Muscle layer of duodenum (tissue), 2 donors: ENCODE data around the gene KRT83.

Experiments
- H3K27ac ChIP-seq: one replicate; pipeline ENCODE4 v1.7.0; 2013; ENCODE audit warnings: mild to moderate bottlenecking, low read length
- H3K27me3 ChIP-seq: one replicate; pipeline ENCODE4 v1.7.0; 2013; ENCODE audit warnings: low read depth, mild to moderate bottlenecking, control low read depth, low read length
- H3K36me3 ChIP-seq, 2 donors: one replicate each; pipeline ENCODE4 v1.7.0; 2013; ENCODE audit warnings: low read length in 2 of 2, control low read depth in 1 of 2, mild to moderate bottlenecking in 1 of 2; ENCODE audit not compliant: insufficient read depth in 2 of 2, control insufficient read depth in 1 of 2
- H3K4me1 ChIP-seq, 2 donors: one replicate each; pipeline ENCODE4 v1.7.0; 2013; ENCODE audit warnings: low read length in 2 of 2, mild to moderate bottlenecking in 2 of 2, control low read depth in 1 of 2, moderate library complexity in 1 of 2; ENCODE audit not compliant: insufficient read depth in 2 of 2, control insufficient read depth in 1 of 2
- H3K4me3 ChIP-seq, 2 donors: one replicate each; pipeline ENCODE4 v1.7.0; 2013; ENCODE audit warnings: low read length in 2 of 2, low read depth in 1 of 2, mild to moderate bottlenecking in 1 of 2
- H3K9me3 ChIP-seq, 2 donors: one replicate each; pipeline ENCODE4 v1.7.0; 2013; ENCODE audit warnings: low read length in 2 of 2, control low read depth in 1 of 2, mild to moderate bottlenecking in 1 of 2; ENCODE audit not compliant: control insufficient read depth in 1 of 2
- donor health status: healthy.

The KRT83 gene

DNA sequence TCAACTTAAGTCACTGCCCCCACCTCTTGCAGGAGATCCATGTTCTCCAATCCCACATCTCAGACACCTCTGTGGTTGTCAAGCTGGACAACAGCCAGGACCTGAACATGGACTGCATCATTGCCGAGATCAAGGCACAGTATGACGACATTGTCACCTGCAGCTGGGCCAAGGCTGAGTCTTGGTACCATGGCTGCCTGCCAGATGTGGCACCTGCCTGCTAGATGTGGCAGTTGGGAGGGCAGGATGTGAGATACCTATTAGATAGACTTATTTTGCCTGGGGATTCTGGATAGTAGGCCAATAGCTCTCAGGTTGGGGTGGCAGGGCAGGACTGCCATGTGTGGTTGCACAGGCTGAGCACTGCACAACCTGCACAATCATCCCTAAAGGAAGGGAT is 54.7 kb downstream of the KRT83 start:
- Histone ChIP-seq H3K4me3 (no peak overlapping the region), H3K27ac (no peak overlapping the region), H3K9me3 (no peaks in the 10 kb centered on the region), H3K4me1 (no peaks in the 10 kb centered on the region), H3K27me3 (no peaks in the 10 kb centered on the region), H3K36me3 (no peaks in the 10 kb centered on the region)

DNA sequence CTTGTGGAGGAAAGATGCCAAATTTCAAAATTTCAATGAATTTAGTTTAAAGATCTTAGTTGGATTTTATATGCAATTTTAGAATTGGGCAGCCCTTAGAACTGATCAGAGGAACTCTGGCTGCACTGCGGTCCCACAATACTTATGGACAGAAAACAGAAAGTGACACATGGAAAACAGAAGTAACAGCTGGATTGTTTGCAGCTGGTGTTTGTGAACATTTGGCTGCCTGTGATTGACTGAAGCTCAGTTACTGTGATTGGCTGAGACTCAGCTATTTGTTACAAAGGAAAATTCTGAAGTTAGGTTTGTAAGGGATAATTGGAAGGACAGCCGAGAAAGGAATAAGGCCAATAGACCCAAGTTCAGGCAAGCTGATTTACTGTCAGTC is 56.8 kb downstream of the KRT83 start:
- Histone ChIP-seq H3K4me1 (no peaks in the 10 kb centered on the region), H3K27ac (no peak overlapping the region), H3K4me3 (no peak overlapping the region), H3K27me3 (peaks cover 5% of the 10 kb centered on the region), H3K36me3 (no peaks in the 10 kb centered on the region), H3K9me3 (no peaks in the 10 kb centered on the region)
